HG03342 (cell line): ENCODE measurements around the gene PTPRF.

Source experiments
- ATAC-seq: cut with Tn5 transposase; IDR thresholded peaks from one replicate; pipeline ENCODE4 v1.9.1; 2021; ENCODE audit warnings: mild to moderate bottlenecking, moderate library complexity; ENCODE audit not compliant: unreplicated experiment

PTPRF gene

DNA sequence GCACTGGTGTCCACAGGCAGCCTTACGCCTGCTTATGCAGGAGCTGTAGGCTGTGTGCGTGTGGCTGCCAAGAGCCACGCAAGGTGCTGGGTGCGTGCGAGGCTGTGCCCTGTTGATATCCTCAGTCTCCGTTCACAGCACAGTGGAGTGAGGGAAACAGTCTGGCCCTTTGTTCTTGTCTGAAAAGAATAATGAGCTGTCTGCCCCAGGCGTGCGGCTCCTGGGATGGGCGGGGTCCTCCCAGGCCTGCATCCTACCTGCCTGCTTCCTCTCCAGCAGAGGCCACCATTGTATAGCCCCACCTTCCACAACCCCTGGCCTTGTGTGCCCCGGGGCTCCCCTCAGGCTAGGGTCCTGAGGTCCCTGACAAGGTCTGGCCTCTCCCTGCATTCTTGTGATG lies 72.3 kb downstream of the PTPRF start:
- no peak for ATAC-seq

GRCh38 chr1:43604192-43604591 lies 73.5 kb downstream of the PTPRF start:
- no peak for ATAC-seq

DNA sequence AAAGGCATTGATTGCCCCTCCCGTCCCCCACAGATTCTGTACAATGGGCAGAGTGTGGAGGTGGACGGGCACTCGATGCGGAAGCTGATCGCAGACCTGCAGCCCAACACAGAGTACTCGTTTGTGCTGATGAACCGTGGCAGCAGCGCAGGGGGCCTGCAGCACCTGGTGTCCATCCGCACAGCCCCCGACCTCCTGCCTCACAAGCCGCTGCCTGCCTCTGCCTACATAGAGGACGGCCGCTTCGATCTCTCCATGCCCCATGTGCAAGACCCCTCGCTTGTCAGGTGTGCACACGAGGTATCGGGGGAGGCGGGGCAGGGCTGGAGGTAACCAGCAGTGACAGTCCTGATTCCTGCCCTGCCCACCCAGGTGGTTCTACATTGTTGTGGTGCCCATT lies 74.5 kb downstream of the PTPRF start:
- no peak for ATAC-seq

- ATAC-seq = no peak
Measured at GRCh38 chr1:43605766-43606165, 75.1 kb downstream of the PTPRF start.

DNA sequence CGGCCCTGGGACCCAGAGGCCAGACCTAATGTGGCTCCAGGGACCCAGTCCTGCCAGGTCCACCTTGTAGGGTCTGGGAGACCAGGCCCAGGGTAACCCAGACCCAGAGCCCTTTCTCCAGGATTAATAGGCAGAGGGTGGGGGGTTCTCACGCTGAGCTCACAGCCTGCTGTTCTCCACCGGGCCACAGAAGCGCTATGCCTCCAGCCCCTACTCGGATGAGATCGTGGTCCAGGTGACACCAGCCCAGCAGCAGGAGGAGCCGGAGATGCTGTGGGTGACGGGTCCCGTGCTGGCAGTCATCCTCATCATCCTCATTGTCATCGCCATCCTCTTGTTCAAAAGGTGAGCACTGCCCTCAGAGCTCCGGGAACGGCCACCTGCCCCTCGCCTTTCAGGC lies 75.9 kb downstream of the PTPRF start:
- ATAC-seq = no peak

GRCh38 chr1:43608827-43609226 lies 78.1 kb downstream of the PTPRF start:
- no peak for ATAC-seq

DNA sequence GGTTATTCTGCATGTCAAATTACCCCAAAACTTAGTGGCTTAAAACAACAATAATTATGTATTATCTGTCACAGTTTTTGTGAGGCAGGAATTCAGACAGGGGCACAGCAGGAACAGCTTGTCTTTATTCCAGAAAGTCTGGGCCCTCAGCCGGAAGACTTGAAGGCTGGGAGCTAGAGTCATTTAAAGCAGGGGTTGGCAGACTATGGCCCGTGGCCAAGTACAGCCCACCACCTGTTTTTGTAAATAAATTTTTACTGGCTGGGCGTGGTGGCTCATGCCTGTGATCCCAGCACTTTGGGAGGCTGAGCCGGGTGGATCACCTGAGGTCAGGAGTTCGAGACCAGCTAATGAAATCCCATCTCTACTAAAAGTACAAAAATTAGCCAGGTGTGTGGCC lies 79.7 kb downstream of the PTPRF start:
- no peak for ATAC-seq

DNA sequence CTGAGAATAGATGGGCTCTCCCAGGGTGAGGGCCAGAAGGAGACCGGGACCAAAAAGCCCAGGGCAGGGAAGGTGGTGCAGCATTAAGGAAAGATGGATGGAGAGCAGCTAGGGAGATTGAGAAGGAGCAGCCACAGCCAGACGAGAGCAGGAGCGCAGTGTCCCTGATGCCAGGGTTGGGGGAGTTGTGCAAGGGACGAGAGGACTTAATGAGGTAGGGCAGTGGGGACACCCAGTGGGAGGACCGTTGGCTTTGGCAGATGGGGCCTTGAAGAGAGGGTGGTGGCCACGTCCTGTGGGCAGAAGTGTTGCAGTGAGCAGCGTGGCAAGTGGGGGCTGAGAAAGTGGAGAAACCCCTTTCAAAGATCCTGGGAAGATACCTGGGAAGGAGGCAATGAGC lies 81.3 kb downstream of the PTPRF start:
- ATAC-seq = no peak

DNA sequence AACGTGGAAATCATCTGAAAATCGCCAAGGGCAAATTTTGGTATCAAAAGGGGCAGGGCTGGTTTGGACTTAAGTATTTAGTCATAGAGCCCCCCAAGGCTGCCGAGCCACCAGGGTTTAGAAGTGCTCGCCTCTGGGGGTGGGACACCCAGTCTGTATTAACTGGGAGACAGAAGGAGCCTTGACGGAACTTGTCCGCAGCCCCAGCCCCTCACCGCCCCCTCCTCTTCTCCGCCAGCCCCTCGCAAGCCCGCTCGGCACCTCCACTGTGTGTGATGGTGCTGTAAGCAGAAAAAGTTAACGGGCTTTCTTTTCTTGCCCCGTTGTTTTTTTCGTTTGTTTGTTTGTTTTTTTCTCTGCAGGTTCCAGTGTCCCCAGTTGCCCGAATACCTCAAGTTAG lies 81.7 kb downstream of the PTPRF start:
- no peak for ATAC-seq

DNA sequence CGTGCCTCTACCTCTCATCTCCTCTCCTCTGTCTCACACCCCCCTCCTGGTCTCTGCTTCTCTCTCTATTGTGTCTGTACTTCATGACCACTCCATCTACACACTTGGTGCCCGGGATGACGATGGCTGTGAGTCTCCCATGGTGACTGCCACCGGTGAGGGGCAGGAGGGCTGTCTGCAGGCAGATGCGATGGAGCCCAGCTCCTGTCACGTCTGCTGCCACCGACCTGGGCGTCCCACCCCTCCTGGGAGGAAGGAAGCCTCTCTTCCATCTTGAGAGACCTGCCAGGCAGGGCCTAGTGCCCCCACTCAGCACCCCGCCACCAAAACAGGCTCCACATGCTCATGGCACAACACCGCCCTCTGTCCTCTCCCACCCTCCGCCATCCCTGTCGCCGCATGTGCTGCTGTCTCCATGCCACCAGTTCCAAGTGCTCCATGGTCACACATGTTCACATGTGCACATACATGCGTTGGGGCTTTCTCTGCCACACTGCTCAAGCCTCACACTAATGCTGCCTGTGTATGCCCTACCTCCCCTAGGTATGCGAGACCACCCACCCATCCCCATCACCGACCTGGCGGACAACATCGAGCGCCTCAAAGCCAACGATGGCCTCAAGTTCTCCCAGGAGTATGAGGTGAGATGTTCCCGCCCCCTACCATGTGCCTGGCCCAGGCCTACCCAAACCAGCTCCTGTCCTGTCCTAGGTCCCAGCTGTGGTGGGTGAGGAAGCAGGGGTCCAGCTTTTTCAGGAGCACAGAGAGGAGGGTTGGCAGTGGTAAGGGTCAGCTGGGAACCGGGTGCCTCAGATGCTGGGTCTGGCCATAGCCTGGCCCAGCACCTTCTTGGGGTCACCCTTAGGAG lies 82.6 kb downstream of the PTPRF start:
- ATAC-seq = no peak

DNA sequence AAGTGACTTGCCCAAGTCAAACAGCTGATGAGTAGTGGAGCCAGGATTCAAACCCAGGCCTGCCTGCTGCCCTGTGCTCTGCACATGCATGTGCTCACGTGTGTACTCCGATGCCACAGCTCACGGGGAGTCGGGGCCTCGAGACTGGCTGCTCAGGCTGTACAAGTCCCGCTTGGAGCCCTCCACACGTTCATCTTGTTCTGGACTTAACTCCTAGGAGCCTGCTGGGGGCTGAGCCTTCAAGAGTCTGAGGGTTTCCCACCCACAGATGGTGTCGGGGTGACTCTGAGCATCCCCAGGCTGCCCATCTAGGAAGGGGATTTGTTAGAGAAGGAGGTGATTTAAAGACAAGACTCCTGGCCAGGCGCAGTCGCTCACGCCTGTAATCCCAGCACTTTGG lies 83.5 kb downstream of the PTPRF start:
- ATAC-seq = no peak

GRCh38 chr1:43614891-43615290 lies 84.2 kb downstream of the PTPRF start:
- no peak for ATAC-seq

GRCh38 chr1:43616383-43616782 lies 85.7 kb downstream of the PTPRF start:
- ATAC-seq = no peak

GRCh38 chr1:43617011-43617410 lies 86.3 kb downstream of the PTPRF start:
- no peak for ATAC-seq

DNA sequence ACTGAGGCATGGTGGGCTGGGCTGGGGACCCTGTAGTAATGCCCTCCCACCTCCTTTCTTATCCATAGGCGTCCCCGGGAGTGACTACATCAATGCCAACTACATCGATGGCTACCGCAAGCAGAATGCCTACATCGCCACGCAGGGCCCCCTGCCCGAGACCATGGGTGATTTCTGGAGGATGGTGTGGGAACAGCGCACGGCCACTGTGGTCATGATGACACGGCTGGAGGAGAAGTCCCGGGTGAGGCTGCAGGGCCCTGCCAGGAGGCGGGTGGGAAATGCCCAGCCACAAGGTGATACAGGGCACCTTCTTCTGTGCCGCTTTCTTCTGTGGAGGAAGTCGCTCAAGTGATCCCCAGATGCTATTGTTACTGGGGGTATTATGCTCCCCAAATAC lies 87.0 kb downstream of the PTPRF start:
- no peak for ATAC-seq

DNA sequence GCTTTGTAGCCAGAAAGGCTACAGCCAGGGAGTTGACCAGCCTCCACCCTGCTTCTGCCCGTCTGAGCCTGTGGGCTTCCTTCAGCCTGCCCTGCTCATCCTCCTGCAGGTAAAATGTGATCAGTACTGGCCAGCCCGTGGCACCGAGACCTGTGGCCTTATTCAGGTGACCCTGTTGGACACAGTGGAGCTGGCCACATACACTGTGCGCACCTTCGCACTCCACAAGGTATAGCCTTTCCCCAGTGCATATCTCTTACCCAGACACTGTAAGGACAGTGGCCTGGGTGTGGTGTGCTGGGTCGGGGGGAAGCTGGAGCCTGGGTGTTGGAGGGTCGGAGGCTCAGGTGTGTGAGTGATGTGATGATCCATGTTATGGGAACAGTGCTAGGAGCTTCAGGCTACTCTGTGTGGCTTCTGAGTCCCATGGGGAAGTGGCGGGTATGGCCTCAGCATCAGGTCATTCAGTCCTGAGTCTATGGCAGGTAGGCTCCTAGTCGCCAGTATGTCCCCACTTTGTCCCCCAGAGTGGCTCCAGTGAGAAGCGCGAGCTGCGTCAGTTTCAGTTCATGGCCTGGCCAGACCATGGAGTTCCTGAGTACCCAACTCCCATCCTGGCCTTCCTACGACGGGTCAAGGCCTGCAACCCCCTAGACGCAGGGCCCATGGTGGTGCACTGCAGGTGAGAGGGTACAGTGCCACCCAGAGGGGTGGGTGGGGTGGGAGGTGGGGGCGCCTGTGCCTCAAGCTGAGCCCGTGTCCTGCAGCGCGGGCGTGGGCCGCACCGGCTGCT lies 88.0 kb downstream of the PTPRF start:
- ATAC-seq = no peak

DNA sequence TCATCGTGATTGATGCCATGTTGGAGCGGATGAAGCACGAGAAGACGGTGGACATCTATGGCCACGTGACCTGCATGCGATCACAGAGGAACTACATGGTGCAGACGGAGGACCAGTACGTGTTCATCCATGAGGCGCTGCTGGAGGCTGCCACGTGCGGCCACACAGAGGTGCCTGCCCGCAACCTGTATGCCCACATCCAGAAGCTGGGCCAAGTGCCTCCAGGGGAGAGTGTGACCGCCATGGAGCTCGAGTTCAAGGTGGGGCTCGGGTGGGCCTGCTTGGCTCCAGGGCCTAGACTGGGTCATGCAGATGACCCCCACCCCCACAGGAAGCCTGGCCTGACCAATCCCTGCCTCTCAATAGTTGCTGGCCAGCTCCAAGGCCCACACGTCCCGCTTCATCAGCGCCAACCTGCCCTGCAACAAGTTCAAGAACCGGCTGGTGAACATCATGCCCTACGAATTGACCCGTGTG lies 88.7 kb downstream of the PTPRF start:
- ATAC-seq = no peak

- no peak for ATAC-seq
Measured at GRCh38 chr1:43619996-43620920, 89.6 kb downstream of the PTPRF start.

- no peak for ATAC-seq
Measured at GRCh38 chr1:43620956-43621355, 90.3 kb downstream of the PTPRF start.

GRCh38 chr1:43621386-43621785 lies 90.7 kb downstream of the PTPRF start:
- no peak for ATAC-seq

GRCh38 chr1:43621861-43622260 lies 91.2 kb downstream of the PTPRF start:
- no peak for ATAC-seq
